GM23338 (cell line): ENCODE data around the gene DUSP6. TPM values are rescaled to one million over a fixed set of nuclear protein-coding genes. Genes with fewer than 3 reads are reported as not detected.

Source experiments
- ATAC-seq: fragments of 200-7000 bp; cut with Tn5 transposase; 3 replicates; pipeline ENCODE4 v1.9.1; 2020
- DNase-seq: peaks from one replicate; pipeline ENCODE4 v3.0.0-alpha.2; 2015; ENCODE audit warnings: low spot score
- H2AFZ ChIP-seq: fragments of 200-600 bp; sonication (generic); 2 replicates; pipeline ENCODE4 v1.8.0; 2016; ENCODE audit warnings: antibody characterized with exemption, mild to moderate bottlenecking, moderate library complexity
- H3F3A ChIP-seq: fragments of 200-600 bp; sonication (generic); replicated peaks from 2 replicates; pipeline ENCODE4 v1.8.0; 2017; ENCODE audit warnings: antibody characterized with exemption, mixed run types, low read depth
- H3K27ac ChIP-seq: fragments of 200-600 bp; sonication (generic); 2 replicates; pipeline ENCODE4 v1.6.1; 2016; ENCODE audit warnings: low read depth
- H3K27me3 ChIP-seq: fragments of 200-600 bp; sonication (generic); 2 replicates; pipeline ENCODE4 v1.8.0; 2016; ENCODE audit warnings: mild to moderate bottlenecking, mixed run types, moderate library complexity; ENCODE audit not compliant: insufficient read depth
- H3K36me3 ChIP-seq: fragments of 200-600 bp; sonication (generic); 2 replicates; pipeline ENCODE4 v1.8.0; 2016; ENCODE audit warnings: mild to moderate bottlenecking; ENCODE audit not compliant: insufficient read depth
- H3K4me1 ChIP-seq: fragments of 200-600 bp; sonication (generic); 2 replicates; pipeline ENCODE4 v1.8.0; 2016; ENCODE audit warnings: mild to moderate bottlenecking, moderate library complexity; ENCODE audit not compliant: insufficient read depth
- H3K4me2 ChIP-seq: fragments of 200-600 bp; sonication (generic); 2 replicates; pipeline ENCODE4 v1.7.1; 2017; ENCODE audit warnings: mixed run types
- H3K4me3 ChIP-seq: fragments of 200-600 bp; sonication (generic); 2 replicates; pipeline ENCODE4 v1.6.1; 2016; ENCODE audit warnings: mixed run types
- H3K79me2 ChIP-seq: fragments of 200-600 bp; sonication (generic); replicated peaks from 2 replicates; pipeline ENCODE4 v1.8.0; 2017; ENCODE audit warnings: mild to moderate bottlenecking; ENCODE audit not compliant: insufficient read depth
- H3K9me2 ChIP-seq: fragments of 200-600 bp; sonication (generic); 2 replicates; pipeline ENCODE4 v1.8.0; 2017; ENCODE audit not compliant: insufficient read depth
- H4K20me1 ChIP-seq: fragments of 200-600 bp; sonication (generic); replicated peaks from 2 replicates; pipeline ENCODE4 v1.8.0; 2017; ENCODE audit warnings: mild to moderate bottlenecking; ENCODE audit not compliant: insufficient read depth
- H3K27ac Mint-ChIP-seq: 2 replicates; pipeline ENCODE4 v1.8.0; 2020; ENCODE audit warnings: inconsistent platforms, mild to moderate bottlenecking, moderate library complexity, mixed read lengths
- H3K27me3 Mint-ChIP-seq: 3 replicates; pipeline ENCODE4 v1.8.0; 2022; ENCODE audit warnings: low read depth, mild to moderate bottlenecking, moderate library complexity, mixed read lengths, inconsistent platforms; ENCODE audit not compliant: insufficient read depth, poor library complexity
- H3K36me3 Mint-ChIP-seq: 3 replicates; pipeline ENCODE4 v1.8.0; 2021; ENCODE audit warnings: low read depth, mild to moderate bottlenecking, inconsistent platforms, moderate library complexity, mixed read lengths
- H3K4me1 Mint-ChIP-seq: 3 replicates; pipeline ENCODE4 v1.8.0; 2020; ENCODE audit warnings: mild to moderate bottlenecking, inconsistent platforms, mixed read lengths
- H3K4me3 Mint-ChIP-seq: 3 replicates; pipeline ENCODE4 v1.8.0; 2021; ENCODE audit warnings: moderate library complexity, mild to moderate bottlenecking, inconsistent platforms, mixed read lengths
- H3K9me3 Mint-ChIP-seq: 3 replicates; pipeline ENCODE4 v1.8.0; 2020; ENCODE audit warnings: moderate library complexity, mild to moderate bottlenecking, inconsistent platforms, mixed read lengths
- EZH2 ChIP-seq: fragments of 200-600 bp; sonication (generic); IDR thresholded peaks from one replicate; pipeline ENCODE4 v1.8.0; 2017; ENCODE audit warnings: antibody characterized with exemption, mild to moderate bottlenecking, low read depth; ENCODE audit not compliant: unreplicated experiment
- EZH2phosphoT487 ChIP-seq: fragments of 200-600 bp; sonication (generic); IDR thresholded peaks from one replicate; pipeline ENCODE4 v1.8.1; 2018; ENCODE audit warnings: antibody characterized with exemption; ENCODE audit not compliant: unreplicated experiment
- JUNB ChIP-seq: IDR thresholded peaks from one replicate; pipeline ENCODE4 v1.6.1; 2016; ENCODE audit warnings: antibody characterized with exemption; ENCODE audit not compliant: unreplicated experiment
- NANOG ChIP-seq: IDR thresholded peaks from 2 replicates; pipeline ENCODE4 v1.6.1; 2016; ENCODE audit warnings: antibody characterized with exemption, borderline replicate concordance
- STAT1 ChIP-seq: IDR thresholded peaks from one replicate; pipeline ENCODE4 v1.6.1; 2016; ENCODE audit warnings: antibody characterized with exemption; ENCODE audit not compliant: unreplicated experiment
- ZNF114 ChIP-seq: fragments of 250-450 bp; sonication (Bioruptor Pico); IDR thresholded peaks from 2 replicates; pipeline ENCODE4 v1.5.0; 2020; ENCODE audit warnings: mild to moderate bottlenecking, moderate library complexity
- polyA plus RNA-seq: library from polyadenylated mRNA; unstranded; fragments of >200 nt; fragmentation: Nextera tagmentation; extraction: Ambion mirVana; gene quantifications from 2 replicates; pipeline ENCODE4 v1.2.1, GENCODE V29; 2016
- total RNA-seq: library from RNA; depleted of rRNA; stranded (reverse); fragments of >200 nt; shearing (Covaris generic); gene quantifications from 2 replicates; pipeline ENCODE4 v1.2.3, GENCODE V29; 2014
- TF ChIP-seq, protein P1 (sequence below): fragments of 250-450 bp; sonication (Bioruptor Pico); IDR thresholded peaks from 2 replicates; pipeline ENCODE4 v1.5.0; 2020; ENCODE audit warnings: mild to moderate bottlenecking, moderate library complexity
- TF ChIP-seq, protein P2 (sequence below): IDR thresholded peaks from 2 replicates; pipeline ENCODE4 v1.6.1; 2016; ENCODE audit warnings: antibody characterized with exemption

The DUSP6 gene
- total and polyA plus RNA-seq, 2 experiments from 2014 or later = 117 to 191 TPM

DNA sequence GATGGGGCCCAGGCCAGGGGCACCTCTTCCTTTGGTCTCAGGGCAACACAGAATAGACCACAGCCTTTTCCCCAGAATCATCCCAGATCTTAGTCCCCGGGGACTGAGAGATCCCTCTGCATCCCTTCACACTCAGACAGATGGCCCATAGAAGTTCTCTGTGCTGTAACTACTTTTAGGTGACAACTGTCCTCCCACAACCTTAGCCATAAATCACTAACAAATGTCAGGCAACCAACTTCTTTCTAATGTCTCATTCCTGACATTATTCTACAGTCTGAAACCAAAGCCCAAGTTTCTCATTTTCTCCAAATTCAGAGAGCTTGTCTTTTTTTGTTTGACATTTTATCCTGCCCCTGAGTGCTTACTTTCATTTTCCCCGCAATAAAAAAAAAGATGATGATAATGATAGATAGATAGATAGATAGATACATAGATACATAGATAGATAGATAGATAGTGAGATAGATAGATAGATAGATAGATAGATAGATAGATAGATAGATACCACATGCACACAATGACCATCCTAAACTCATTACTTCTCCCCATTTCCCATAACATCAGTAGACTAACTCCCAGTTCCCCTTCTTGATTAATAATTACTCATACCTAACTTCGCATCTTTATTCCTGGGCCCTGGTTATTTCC lies 28.6 kb downstream of the DUSP6 start (continued):
- TF ChIP-seq, protein P1, sequence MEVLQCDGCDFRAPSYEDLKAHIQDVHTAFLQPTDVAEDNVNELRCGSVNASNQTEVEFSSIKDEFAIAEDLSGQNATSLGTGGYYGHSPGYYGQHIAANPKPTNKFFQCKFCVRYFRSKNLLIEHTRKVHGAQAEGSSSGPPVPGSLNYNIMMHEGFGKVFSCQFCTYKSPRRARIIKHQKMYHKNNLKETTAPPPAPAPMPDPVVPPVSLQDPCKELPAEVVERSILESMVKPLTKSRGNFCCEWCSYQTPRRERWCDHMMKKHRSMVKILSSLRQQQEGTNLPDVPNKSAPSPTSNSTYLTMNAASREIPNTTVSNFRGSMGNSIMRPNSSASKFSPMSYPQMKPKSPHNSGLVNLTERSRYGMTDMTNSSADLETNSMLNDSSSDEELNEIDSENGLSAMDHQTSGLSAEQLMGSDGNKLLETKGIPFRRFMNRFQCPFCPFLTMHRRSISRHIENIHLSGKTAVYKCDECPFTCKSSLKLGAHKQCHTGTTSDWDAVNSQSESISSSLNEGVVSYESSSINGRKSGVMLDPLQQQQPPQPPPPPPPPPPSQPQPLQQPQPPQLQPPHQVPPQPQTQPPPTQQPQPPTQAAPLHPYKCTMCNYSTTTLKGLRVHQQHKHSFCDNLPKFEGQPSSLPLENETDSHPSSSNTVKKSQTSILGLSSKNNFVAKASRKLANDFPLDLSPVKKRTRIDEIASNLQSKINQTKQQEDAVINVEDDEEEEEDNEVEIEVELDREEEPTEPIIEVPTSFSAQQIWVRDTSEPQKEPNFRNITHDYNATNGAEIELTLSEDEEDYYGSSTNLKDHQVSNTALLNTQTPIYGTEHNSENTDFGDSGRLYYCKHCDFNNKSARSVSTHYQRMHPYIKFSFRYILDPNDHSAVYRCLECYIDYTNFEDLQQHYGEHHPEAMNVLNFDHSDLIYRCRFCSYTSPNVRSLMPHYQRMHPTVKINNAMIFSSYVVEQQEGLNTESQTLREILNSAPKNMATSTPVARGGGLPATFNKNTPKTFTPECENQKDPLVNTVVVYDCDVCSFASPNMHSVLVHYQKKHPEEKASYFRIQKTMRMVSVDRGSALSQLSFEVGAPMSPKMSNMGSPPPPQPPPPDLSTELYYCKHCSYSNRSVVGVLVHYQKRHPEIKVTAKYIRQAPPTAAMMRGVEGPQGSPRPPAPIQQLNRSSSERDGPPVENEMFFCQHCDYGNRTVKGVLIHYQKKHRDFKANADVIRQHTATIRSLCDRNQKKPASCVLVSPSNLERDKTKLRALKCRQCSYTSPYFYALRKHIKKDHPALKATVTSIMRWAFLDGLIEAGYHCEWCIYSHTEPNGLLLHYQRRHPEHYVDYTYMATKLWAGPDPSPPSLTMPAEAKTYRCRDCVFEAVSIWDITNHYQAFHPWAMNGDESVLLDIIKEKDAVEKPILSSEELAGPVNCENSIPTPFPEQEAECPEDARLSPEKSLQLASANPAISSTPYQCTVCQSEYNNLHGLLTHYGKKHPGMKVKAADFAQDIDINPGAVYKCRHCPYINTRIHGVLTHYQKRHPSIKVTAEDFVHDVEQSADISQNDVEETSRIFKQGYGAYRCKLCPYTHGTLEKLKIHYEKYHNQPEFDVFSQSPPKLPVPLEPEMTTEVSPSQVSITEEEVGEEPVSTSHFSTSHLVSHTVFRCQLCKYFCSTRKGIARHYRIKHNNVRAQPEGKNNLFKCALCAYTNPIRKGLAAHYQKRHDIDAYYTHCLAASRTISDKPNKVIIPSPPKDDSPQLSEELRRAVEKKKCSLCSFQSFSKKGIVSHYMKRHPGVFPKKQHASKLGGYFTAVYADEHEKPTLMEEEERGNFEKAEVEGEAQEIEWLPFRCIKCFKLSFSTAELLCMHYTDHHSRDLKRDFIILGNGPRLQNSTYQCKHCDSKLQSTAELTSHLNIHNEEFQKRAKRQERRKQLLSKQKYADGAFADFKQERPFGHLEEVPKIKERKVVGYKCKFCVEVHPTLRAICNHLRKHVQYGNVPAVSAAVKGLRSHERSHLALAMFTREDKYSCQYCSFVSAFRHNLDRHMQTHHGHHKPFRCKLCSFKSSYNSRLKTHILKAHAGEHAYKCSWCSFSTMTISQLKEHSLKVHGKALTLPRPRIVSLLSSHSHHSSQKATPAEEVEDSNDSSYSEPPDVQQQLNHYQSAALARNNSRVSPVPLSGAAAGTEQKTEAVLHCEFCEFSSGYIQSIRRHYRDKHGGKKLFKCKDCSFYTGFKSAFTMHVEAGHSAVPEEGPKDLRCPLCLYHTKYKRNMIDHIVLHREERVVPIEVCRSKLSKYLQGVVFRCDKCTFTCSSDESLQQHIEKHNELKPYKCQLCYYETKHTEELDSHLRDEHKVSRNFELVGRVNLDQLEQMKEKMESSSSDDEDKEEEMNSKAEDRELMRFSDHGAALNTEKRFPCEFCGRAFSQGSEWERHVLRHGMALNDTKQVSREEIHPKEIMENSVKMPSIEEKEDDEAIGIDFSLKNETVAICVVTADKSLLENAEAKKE (CRISPR knock-in tag) = no peak
- TF ChIP-seq JUNB (no peak), ZNF114 (CRISPR knock-in tag) (no peak)

DNA sequence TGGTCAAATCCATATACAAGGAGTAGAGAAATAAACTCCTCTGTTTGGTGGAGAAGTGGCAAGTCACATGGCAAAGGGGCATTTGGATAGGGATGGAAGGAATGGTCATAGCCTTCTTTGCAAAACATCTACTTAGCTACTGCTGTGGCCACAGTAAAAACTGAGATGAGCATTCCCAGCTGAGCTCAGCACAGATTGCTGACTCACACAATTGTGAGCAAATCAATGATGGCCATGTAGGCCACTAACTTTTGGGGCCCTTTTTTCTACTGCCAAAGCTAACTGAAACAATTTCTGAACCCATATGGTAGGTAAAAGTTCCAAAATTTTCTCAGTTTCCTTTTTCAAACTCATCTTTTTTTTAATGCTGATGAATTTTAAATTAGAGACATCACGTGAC lies 31.6 kb downstream of the DUSP6 start:
- H3K9me2 ChIP-seq = 0 out of 2 replicates have a peak, but pooled peaks cover 5% of the 10 kb centered on the region
- H3K4me3 ChIP-seq = no peak overlapping the region
- Mint-ChIP-seq H3K36me3 (no peaks in the 10 kb centered on the region), H3K27ac (no peak overlapping the region), H3K4me1 (peaks cover 23% of the 10 kb centered on the region), H3K9me3 (no peaks in the 10 kb centered on the region), H3K4me3 (no peak overlapping the region), H3K27me3 (no peaks in the 10 kb centered on the region)
- peaks cover 6% of the 10 kb centered on the region; the same call in 1 of the 2 replicates for H3K4me1 ChIP-seq
- no peaks in the 10 kb centered on the region for H4K20me1 ChIP-seq
- no peaks in the 10 kb centered on the region for H3K36me3 ChIP-seq
- H3F3A ChIP-seq = no peaks in the 10 kb centered on the region
- H3K79me2 ChIP-seq = no peaks in the 10 kb centered on the region
- no peak overlapping the region for H3K27ac ChIP-seq
- no peaks in the 10 kb centered on the region for H3K27me3 ChIP-seq
- H3K4me2 ChIP-seq = no peak overlapping the region
- DNase-seq (no peak), ATAC-seq (no peak)
- no peak overlapping the region for H2AFZ ChIP-seq
- no peak for TF ChIP-seq EZH2
- no peak for TF ChIP-seq JUNB
- no peak for TF ChIP-seq NANOG
- no peak for TF ChIP-seq EZH2phosphoT487
- TF ChIP-seq STAT1 = no peak
- no peak for TF ChIP-seq ZNF114 (CRISPR knock-in tag)
- TF ChIP-seq, protein P2, sequence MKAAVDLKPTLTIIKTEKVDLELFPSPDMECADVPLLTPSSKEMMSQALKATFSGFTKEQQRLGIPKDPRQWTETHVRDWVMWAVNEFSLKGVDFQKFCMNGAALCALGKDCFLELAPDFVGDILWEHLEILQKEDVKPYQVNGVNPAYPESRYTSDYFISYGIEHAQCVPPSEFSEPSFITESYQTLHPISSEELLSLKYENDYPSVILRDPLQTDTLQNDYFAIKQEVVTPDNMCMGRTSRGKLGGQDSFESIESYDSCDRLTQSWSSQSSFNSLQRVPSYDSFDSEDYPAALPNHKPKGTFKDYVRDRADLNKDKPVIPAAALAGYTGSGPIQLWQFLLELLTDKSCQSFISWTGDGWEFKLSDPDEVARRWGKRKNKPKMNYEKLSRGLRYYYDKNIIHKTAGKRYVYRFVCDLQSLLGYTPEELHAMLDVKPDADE = no peak
- TF ChIP-seq, protein P1 (CRISPR knock-in tag) = no peak
